HG03575 (cell line): ENCODE measurements around the gene DLGAP4.
"Not testable (repeated sequence)": the region's sequence is repeated elsewhere in the genome, so short reads cannot be mapped to it uniquely, and the experiment has no call there.

ENCODE experiments used
- ATAC-seq: cut with Tn5 transposase; IDR thresholded peaks from one replicate; pipeline ENCODE4 v1.9.1; 2021; ENCODE audit not compliant: unreplicated experiment, insufficient number of reproducible peaks, low FRiP score; ENCODE audit errors: extremely low read depth

Gene DLGAP4

DNA sequence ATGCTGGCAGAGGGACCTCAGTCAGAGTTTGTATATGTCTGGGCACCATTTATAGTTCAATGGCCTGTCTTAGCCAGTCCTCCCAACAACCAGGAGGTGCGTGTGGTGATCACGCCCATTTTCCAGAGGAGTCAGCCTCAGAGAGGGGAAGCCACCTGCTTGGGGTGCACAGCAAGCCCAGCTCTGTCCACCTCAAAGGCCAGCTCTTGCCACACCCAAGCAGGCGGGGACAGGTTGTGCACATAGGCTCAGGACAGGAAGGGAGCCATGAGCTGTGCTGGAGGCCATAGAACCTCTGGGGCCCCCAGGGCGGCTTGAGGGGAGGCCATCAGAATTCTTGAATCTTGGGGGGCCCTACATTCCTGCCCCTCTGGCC lies 61.2 kb downstream of the DLGAP4 start:
- ATAC-seq = no peak

DNA sequence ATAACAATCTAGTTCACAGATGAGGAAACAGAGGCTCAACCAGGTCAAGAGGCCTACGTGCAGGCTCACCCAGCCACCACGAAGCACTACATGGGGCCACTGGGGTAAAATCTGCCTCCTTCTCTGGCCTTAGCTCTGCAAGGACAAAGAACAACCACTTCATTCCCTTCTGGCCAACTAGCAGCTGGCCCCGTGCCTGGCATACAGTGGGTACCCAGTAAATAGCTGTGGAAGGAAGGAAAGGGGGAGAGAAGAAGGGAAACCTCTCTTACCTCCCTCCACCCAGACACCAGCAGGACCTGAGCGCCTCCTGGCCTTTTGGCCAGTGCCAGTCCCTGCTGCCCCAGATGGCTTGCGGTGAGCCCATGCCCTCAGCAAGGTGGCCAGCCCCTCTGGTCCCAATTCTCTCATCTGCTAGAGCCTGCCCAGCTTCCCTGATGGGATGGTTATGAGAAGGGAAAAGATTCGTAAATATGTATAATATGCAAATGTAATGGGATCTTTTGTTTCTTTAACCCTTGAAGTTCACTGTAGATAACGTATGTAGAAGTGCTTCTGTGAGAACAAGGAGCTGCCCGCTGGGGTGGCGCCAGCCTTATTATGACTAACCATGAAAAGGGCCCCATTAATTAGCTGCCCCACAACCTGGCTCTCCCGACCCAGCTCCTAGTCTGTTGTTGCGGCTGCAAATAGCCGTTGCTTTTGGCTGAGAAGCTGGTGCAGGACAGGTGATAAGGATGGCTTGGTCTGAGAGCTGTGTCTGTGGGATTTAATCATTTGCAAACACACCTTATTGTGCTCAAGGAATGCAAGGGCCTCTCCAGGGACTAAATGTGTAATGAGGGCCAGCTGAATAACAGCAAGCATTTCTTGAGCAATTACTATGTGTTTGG lies 62.0 kb downstream of the DLGAP4 start:
- no peak for ATAC-seq

DNA sequence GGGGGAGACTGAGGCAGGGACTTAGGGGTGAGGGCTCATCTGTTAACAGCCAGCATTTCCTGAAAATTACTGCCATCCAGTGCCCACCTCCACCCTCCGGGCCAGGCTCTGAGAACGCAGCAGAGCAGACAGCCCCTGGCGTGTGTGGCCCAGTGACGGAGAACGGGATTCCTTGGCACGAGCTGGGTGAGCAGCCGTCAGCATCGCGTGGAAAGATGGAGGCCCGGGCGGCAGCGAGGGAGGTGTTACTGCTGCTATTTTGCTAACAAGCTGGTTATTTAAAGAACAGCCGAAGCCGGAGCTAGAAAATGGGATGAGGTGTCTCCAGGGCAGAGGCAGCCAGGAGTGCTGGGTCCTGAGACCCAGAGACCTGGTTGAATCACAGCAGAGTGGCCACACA lies 62.7 kb downstream of the DLGAP4 start:
- no peak for ATAC-seq

DNA sequence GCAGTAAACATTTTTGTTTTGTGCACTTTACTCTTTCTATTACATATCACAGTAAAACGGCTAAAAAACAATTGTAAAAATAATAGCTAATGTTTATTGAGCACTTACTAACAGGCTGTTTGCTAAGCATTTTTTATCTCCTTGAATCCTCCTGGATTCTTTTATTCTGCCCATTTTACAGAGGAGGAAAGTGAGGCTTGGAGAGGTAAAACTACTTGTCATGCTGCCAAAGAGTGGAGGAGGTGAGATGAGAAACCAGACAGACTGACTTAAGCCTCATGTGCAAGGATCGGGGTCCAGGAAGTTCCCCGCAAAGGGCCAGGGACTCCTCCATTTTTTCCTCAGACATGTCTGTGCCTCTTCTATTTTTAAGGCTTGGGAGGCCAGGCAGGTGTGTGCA lies 63.6 kb downstream of the DLGAP4 start:
- no peak for ATAC-seq

DNA sequence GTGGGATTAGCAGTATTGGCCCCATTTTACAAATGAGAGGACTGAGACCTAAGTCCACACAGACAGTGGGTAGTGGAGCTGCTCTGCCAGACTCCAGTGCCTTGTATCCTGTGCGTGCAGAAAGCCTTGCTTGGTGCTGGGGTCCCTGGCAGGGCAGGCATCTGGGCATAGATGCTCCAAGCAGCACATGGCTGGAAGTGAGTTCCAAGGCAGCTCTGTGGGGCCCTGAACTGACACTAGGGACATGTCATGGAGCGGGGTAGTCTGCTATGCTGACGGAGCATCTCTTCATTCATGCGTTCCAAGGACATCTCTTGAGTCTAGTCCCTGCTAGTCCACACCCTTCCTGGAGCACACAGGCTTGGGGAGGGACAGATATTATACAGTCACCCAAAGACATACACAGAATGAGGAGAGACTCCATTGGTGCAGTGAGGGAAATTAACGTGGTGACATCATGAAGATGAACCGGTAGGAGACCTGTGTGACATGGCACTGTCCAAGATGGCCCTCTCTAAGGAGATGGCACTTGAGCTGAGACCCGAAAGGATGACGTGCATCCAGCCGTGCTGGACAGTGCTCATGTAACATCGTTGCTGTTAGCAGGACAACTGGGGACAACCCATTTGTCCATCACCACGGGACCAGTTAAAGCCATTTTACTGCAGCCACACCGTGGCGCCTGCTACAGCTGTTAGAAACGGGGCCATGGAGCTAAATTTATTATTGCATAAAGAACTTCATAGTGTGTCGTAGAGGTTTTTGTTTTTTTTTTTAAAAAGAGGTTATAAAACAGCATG lies 65.1 kb downstream of the DLGAP4 start:
- no peak for ATAC-seq

DNA sequence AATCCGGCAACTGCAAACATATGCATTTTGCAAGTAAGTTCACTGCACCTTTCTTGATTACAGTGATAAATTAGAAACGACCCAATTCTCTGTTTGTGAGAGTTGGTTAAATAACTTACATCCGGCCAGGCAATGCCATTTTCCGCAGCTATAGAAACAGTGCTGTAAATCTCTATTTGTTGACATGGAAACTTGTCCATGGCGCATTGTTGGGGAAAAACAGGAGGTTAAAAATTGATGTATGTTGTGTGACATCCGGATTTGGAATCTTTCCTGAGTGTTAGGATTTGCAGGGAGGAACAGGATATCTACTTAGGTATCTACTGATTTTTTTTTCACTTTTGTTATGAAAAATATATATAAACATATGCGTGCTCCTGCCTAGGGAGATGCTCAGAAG lies 66.5 kb downstream of the DLGAP4 start:
- no peak for ATAC-seq

DNA sequence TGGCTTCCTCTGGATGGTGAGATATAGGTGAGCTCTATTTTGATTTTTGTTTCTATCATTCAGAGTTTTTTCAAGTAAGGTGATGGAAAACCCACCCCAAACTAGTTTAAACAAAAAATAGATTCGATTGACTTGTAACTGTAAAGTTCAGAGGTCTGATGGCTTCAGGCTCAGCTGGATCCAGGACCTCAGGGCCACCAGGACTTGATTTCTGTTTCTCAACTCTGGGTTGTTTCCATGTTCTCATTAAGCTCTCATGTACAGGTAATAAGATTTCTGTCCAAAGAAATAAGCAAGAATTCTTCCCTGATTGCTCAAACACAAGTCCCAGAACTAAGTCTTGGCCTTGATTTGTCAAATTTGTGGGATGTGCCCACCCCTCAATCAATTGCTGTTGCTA lies 67.0 kb downstream of the DLGAP4 start:
- ATAC-seq = no peak

DNA sequence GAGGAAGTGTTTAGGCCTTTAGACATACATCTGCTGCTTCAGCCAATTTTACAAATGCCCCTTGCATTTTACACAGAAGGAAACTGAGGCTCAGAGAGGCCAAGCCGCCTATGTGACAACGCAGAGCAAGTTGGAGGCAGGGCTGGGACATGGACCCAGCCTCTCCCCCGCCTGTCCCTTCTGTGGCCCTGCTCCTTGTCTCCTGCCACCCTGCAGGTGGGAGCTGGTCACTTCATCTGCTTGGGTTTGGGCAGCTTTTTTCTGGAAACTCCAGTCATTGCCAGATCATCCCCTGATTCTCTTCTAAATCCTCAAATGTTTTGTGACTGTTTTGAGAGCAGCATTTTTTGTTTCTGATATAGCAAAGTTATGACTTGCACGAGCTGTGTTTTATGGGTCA lies 68.9 kb downstream of the DLGAP4 start:
- ATAC-seq = no peak

DNA sequence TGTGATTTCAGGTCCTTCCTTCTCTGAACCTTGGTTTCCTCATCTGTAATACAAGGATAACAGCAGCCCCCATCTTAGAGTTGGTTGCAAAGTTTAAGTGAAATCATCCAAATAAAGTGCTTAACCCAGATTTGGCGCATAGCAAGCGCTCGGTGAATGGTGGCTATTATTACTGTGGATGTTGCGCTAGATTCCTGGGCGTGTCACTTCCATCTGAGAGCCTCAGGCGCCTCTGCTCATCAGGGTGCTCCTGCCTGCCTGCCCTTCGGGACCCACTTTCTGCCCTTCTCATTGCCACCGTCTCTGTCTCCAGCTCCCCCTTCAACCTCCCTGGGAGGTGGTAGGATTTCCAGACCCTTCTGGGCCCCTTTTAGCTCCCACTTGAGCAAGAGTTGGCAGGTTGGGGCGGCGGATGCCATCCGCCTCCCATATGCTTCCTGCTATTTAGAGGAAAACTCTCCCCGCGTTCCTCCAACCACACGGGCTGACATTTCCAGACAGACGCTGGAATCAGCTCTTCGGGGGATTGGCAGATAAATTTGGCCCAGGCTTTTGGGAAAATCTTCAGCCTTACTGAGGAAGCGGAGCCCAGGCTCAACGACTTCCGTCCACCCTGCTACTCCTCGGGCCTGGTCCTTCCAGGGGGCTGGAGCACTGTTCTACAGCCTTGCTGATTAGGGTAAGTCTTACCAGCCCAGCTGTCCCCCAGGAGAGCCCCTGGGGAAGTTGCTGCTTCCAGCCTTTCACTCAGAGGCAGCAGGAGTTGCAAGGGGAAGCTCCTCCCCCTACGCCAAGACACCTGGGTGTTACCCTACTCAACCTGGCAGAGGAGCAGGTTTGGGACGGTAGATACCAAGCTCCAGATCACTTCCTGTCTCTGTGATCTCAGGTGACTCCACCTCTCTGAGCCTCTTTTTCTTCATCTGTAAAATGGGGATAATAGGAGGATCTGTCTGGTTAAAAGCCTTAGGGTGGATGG lies 71.5 kb downstream of the DLGAP4 start:
- no peak for ATAC-seq

DNA sequence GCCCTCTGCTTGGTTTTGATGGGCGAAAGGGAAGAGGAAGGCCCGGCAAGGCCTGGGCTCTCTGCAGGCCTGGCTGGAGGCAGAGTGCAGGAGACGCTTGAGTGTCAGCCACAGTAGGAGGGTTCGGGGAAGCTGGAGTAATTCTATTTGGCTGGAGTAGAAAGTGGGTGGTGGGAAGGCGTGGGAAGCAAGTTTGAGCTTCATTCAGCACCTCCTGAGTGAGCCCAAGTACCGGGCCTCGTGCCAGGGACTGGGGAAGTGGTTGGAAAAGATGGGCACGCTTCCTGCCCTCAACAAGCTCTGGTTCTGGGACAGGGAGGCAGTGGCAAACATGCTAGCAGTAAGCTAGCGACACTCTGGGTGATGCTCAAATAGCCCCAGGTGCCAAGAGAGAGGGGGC lies 72.5 kb downstream of the DLGAP4 start:
- ATAC-seq = no peak

DNA sequence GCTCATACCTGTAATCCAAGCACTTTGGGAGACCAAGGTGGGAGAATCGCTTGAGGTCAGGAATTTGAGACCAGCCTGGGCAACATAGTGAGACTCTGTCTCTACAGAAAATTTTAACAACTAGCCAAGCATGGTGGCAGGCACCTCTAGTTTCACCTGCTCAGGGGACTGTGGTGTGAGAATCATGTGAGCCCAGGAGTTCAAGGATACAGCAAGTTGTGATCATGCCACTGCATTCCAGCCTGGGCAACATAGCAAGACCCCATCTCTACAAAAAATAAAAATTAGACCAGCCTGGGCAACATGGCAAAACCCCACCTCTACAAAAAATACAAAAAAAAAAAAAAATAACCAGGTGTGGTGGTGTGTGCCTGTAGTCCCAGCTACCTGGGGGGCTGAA lies 73.8 kb downstream of the DLGAP4 start:
- ATAC-seq = not testable (repeated sequence)

DNA sequence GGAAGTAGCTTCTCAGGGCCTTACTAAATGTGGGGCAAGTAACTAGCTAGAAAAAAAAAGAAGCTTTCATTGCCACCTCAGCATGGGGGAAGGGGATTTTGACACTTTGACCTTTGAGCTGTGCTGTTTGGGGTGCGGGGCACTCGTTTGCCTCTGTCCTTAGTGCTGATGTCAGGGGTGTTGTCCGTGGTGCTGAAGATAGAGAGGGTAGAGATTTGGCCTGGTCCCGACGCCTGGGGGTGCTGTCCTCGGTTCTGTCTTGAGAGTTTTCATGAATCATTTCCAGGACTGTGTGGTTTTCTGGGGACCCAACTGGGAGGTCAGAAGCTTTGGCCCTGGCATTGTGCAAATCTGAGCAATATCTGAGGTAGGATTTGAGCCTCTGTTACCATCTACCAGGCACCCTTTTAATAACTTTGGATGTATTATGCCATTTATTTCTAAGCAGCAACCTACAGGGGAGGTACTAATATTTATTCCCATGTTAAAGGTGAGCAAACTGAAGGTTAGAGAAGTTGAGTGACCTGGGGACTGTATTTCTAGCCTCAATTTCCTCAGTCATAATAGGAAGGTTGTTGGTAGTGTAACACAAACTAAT lies 78.0 kb downstream of the DLGAP4 start:
- ATAC-seq = no peak

DNA sequence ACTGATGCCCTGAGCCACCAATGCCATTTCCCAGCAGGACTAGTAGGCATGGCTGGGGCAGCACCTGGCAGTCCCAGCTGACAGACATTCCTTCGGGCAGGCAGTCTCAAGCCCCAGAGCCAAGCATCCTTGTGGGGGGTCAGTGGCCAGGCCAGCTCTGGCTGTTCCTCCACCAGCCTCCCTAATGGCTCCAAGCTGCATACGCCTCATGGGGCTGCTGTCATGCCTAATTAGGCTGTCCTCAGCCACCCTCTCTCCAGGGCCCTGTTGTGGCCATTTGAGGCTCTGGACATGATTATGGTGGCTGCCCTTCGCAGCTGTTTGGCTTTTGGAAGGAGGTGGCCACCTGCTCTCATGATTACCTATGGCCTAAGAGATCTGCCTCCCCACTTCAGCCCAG lies 79.4 kb downstream of the DLGAP4 start:
- no peak for ATAC-seq

DNA sequence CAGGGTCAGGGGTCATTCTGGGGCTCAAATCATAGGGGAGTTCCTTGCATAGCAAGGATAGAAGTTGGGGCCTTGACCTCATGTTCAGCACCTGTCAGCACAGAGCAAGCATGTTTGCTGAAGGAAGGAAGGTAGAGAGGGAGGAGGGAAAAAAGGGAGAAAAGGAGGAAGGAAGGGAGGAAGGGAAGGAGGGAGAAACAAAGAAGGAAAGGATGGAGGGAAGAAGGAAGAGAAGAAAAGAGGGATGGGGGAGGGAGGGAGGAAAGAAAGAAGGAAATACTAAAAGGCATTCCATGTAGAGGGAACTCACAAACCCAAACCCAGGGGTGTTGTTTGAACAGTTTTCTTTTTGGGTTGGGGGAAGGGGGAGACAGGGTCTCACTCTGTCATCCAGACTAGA lies 80.1 kb downstream of the DLGAP4 start:
- no peak for ATAC-seq

DNA sequence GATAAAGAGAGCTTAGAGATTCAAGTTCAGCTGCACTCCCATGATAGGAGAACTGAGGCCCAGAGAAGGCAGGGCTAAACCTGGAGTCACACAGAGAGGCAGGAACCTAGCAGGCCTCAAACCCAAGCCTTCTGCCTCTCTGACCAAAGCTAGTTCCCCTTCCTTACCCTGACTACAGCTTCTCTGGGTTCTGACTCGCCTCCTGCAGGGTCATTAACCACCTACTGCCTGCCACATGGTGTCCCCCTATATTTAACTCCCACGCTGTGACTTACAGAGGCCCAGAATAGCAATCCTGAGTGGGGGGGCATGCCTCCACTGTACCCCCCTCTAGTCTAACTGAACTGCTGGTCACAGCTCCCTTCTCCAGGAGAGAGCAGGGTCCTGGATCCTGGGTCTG lies 84.1 kb downstream of the DLGAP4 start:
- no peak for ATAC-seq

DNA sequence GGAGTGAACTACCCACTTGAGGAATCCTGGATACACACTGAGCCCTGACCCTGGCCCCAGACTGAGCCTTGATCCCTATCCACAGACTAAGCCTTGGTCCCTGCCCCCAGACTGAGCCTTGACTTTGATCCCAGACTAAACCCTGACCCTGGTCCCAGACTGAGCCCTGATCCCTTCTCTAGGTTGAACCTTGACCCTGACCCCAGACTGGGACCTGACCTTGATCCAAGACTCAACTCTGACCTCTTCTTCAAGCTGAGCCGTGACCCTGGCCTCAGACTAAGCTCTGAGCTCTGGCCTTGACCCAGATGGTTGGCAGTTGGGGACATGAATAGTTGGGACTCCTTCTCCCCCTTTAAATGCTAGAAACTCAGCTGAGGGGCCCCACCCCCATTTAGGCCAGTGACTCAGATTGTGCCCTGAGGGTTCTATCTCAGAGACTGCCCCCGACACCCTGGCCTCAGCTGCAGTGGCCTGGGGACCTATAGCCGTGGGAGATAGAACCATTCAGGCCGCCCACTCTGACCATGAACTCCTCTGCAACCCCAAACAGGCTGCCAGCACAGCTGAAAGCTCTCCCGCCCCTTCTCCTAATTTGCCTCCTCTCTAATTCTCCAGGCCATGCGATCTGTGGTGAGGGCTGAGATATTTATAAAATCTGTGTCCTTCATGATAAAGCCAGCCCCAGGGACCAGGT lies 84.7 kb downstream of the DLGAP4 start:
- no peak for ATAC-seq

DNA sequence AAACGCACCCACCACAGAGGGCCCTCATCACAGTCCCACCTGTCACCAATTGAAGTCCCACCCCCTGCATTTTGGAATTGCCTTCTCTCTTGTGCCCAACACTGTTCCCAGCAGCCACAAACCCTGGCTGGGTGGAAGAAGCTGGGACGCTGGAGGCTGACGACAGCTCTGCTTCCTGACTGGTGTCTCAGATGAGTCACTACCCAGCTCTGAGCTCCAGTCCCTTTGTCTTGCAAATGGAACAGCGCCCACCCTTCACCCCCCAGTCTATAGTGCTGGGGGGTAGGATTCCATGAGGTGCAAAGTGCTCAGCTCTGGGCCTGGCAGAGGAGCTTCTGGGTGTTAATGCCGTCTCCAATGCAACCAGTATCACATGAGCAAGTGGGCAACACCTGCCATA lies 85.3 kb downstream of the DLGAP4 start:
- no peak for ATAC-seq

DNA sequence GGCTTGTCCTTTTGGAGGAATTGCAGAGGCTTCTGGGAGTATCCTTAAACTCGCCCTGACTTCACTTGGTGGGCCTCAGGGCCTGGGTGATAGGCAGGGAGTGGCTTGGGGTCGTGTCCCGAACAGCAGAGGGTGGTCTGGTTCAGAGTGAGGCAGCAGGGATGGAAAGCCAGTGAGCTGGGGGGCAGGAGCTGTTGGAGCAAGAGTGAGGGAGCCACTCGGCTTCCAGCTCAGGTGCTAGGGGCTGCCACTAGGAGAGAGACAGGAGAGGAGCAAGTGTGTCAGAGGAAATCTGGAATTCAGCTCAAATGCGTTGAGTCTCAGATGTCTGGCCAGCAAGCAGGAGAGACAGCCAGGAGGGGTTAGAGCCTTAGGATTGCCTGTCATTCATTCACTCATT lies 85.8 kb downstream of the DLGAP4 start:
- no peak for ATAC-seq
